Vagina (tissue), 2 donors: ENCODE measurements around the gene ANKRD29. TPM values are rescaled to one million over a fixed set of nuclear protein-coding genes. Genes with fewer than 3 reads are reported as not detected.
A peak's percentile ranks its signal among the peaks of the same experiment; 100 is the strongest.

Experiments used
- DNase-seq, 2 donors: peaks; one replicate each; pipeline ENCODE4 v3.0.0-alpha.2; 2017; ENCODE audit errors: extremely low spot score in 2 of 2
- H3K27ac ChIP-seq: fragments of 200-600 bp; sonication (generic); one replicate; pipeline ENCODE4 v1.5.1; 2019
- H3K27me3 ChIP-seq: fragments of 200-600 bp; sonication (generic); one replicate; pipeline ENCODE4 v1.5.1; 2019
- H3K36me3 ChIP-seq, 2 donors: fragments of 200-600 bp; sonication (generic); one replicate each; pipeline ENCODE4 v1.5.1; 2017 to 2019
- H3K4me1 ChIP-seq: fragments of 200-600 bp; sonication (generic); one replicate; pipeline ENCODE4 v1.5.1; 2019
- H3K4me3 ChIP-seq, 2 donors: fragments of 200-600 bp; sonication (generic); 1 replicate in 1 of 2; 2 replicates in 1 of 2; pipeline ENCODE4 v1.5.1; 2016 to 2019
- H3K9me3 ChIP-seq: fragments of 200-600 bp; sonication (generic); one replicate; pipeline ENCODE4 v1.5.1; 2019
- POLR2A ChIP-seq, 2 donors: fragments of 450-650 bp; IDR thresholded peaks; one replicate each; pipeline ENCODE4 v1.6.1; 2017; ENCODE audit warnings: antibody characterized with exemption in 2 of 2, mild to moderate bottlenecking in 2 of 2, moderate library complexity in 2 of 2
- POLR2AphosphoS5 ChIP-seq, 2 donors: sonication (generic); formaldehyde crosslinking; IDR thresholded peaks; one replicate each; pipeline ENCODE4 v1.9.0; 2017; ENCODE audit warnings: antibody characterized with exemption in 2 of 2, mild to moderate bottlenecking in 2 of 2, low read depth in 1 of 2; ENCODE audit not compliant: insufficient read depth in 1 of 2
- intact Hi-C: fragments of 100-400 bp; cut with DNase I; formaldehyde crosslinking; loops from one replicate; pipeline ENCODE4 v1.15.1; 2023
- total RNA-seq: library from RNA; depleted of rRNA; stranded (reverse); fragments of >200 nt; gene quantifications from one replicate; pipeline ENCODE4 v1.2.3, GENCODE V29; 2016
- TF ChIP-seq, protein P1 (sequence below), 3 experiments: fragments of 450-650 bp in 2 of 3; fragments of 200-600 bp in 1 of 3; sonication (generic) in 1 of 3; IDR thresholded peaks; one replicate each; pipeline ENCODE4 v1.5.1; 2017 to 2019; ENCODE audit warnings: antibody characterized with exemption in 3 of 3, mild to moderate bottlenecking in 2 of 3, moderate library complexity in 2 of 3

Gene ANKRD29
- total RNA-seq, 1 donor from 2014 or later: 32.9 TPM

GRCh38 chr18:23710068-23710527 is 47.4 kb upstream of the ANKRD29 start:
- H3K4me1 ChIP-seq: no peaks in the 10 kb centered on the region
- no peaks in the 10 kb centered on the region for H3K9me3 ChIP-seq
- no peak overlapping the region for H3K4me3 ChIP-seq
- H3K27me3 ChIP-seq: no peaks in the 10 kb centered on the region
- H3K36me3 ChIP-seq: peaks cover 0 to 5% of the 10 kb centered on the region in 2 donors
- intact Hi-C loops: no loop called here
- H3K27ac ChIP-seq: no peak overlapping the region
- DNase-seq: no peak
- TF ChIP-seq POLR2A (IDR thresholded peaks at IDR 0.05) (no peak), POLR2AphosphoS5 (IDR thresholded peaks at IDR 0.05; ENCODE audit: insufficient read depth in 1 of 2, low read depth in 1 of 2) (no peak)

DNA sequence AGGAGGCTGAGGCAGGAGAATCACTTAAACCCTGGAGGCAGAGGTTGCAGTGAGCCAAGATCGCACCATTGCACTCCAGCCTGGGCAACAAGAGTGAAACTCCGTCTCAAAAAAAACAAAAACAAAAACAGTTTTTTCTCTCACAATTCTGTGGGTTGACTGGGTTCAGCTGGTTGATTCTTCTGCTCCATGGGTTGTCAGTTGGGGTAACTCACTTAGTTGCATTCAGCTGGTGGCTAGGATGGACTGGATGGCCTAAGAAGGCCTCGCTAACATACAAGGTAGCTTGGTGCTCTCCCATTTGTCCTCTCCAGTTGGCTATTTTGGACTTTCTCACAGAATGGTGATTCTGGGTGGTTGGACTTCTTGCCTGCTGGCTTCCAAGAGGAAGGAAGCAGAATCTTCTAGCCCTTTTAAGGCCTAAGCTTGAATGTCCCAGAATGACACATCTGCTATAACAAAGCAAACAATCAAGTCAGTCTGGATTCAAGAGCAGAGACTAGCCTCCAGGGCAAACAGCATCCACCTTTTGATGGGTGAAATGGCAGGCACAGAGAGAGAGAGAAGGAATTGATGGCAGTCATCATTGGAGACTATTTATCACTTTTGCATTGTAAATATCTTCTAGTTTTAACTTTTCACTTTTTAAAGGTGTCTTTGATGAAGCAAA is 44.4 kb upstream of the ANKRD29 start:
- intact Hi-C loops: no loop called here
- TF ChIP-seq POLR2A (IDR thresholded peaks at IDR 0.05) (no peak), POLR2AphosphoS5 (IDR thresholded peaks at IDR 0.05; ENCODE audit: insufficient read depth in 1 of 2, low read depth in 1 of 2) (no peak)
- TF ChIP-seq, protein P1, sequence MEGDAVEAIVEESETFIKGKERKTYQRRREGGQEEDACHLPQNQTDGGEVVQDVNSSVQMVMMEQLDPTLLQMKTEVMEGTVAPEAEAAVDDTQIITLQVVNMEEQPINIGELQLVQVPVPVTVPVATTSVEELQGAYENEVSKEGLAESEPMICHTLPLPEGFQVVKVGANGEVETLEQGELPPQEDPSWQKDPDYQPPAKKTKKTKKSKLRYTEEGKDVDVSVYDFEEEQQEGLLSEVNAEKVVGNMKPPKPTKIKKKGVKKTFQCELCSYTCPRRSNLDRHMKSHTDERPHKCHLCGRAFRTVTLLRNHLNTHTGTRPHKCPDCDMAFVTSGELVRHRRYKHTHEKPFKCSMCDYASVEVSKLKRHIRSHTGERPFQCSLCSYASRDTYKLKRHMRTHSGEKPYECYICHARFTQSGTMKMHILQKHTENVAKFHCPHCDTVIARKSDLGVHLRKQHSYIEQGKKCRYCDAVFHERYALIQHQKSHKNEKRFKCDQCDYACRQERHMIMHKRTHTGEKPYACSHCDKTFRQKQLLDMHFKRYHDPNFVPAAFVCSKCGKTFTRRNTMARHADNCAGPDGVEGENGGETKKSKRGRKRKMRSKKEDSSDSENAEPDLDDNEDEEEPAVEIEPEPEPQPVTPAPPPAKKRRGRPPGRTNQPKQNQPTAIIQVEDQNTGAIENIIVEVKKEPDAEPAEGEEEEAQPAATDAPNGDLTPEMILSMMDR (IDR thresholded peaks at IDR 0.05): no peak
- no peak for DNase-seq
- H3K36me3 ChIP-seq: no peaks in the 10 kb centered on the region
- H3K27me3 ChIP-seq: no peaks in the 10 kb centered on the region
- H3K9me3 ChIP-seq: no peaks in the 10 kb centered on the region
- H3K4me3 ChIP-seq: no peak overlapping the region
- H3K4me1 ChIP-seq: no peaks in the 10 kb centered on the region
- H3K27ac ChIP-seq: no peak overlapping the region

DNA sequence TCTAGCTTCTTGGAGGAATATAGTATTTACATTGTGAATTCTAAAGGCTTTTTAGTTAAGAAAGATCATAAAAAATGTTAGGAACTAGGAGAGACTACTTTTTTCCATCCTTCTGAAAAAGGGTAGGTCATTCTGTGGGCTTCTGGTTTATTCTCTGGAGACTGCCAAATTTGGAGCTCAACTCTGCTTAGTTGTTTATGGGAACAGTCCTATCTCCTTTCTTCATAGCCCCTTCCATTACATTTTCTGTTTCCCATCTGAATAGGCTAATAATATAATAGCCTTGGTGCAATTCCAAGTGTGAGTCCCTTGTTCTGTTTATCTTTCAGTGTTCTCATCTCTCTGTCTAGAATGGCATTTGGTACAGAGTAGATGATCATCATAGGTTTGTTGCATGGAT is 42.1 kb upstream of the ANKRD29 start:
- Histone ChIP-seq H3K4me1 (no peaks in the 10 kb centered on the region), H3K4me3 (no peak overlapping the region), H3K27ac (peak overlapping the region; percentile 34), H3K9me3 (no peaks in the 10 kb centered on the region), H3K27me3 (no peaks in the 10 kb centered on the region), H3K36me3 (no peaks in the 10 kb centered on the region)
- no peak for TF ChIP-seq POLR2A (IDR thresholded peaks at IDR 0.05)
- TF ChIP-seq, protein P1 (IDR thresholded peaks at IDR 0.05): no peak
- no peak for TF ChIP-seq POLR2AphosphoS5 (IDR thresholded peaks at IDR 0.05; ENCODE audit: insufficient read depth in 1 of 2, low read depth in 1 of 2)
- intact Hi-C loops: loop anchor here (5.0 kb wide), 1 partner anchor 83 kb away; no protein-coding TSS in a partner anchor
- DNase-seq: no peak

DNA sequence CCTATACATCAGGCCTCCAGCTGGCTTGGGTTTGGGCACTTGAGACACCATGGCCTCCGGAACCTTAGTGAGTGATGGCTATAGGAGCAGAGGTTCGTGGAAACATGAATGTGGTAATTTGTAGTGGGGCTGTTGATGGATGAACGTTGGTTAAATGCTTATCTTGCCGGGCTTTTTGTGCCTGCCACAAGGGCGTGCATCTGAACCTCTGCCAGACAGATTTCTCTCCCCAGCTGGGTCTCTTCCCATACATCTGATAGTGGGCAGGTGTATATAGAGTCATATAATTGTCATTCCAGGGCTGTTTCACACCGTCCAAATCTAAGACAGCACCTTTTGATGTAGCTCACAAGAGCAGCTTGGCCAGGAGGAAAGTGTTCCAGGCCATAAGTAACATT is 41.3 kb upstream of the ANKRD29 start:
- intact Hi-C loops: loop anchor here (5.0 kb wide), 1 partner anchor 82 kb away; no protein-coding TSS in a partner anchor
- peak overlapping the region; percentile 34 for H3K27ac ChIP-seq
- H3K4me1 ChIP-seq: no peaks in the 10 kb centered on the region
- H3K9me3 ChIP-seq: no peaks in the 10 kb centered on the region
- no peak overlapping the region for H3K4me3 ChIP-seq
- no peak for TF ChIP-seq POLR2AphosphoS5 (IDR thresholded peaks at IDR 0.05; ENCODE audit: insufficient read depth in 1 of 2, low read depth in 1 of 2)
- TF ChIP-seq, protein P1 (IDR thresholded peaks at IDR 0.05): no peak
- TF ChIP-seq POLR2A (IDR thresholded peaks at IDR 0.05): no peak
- no peaks in the 10 kb centered on the region for H3K36me3 ChIP-seq
- H3K27me3 ChIP-seq: no peaks in the 10 kb centered on the region
- DNase-seq: no peak

DNA sequence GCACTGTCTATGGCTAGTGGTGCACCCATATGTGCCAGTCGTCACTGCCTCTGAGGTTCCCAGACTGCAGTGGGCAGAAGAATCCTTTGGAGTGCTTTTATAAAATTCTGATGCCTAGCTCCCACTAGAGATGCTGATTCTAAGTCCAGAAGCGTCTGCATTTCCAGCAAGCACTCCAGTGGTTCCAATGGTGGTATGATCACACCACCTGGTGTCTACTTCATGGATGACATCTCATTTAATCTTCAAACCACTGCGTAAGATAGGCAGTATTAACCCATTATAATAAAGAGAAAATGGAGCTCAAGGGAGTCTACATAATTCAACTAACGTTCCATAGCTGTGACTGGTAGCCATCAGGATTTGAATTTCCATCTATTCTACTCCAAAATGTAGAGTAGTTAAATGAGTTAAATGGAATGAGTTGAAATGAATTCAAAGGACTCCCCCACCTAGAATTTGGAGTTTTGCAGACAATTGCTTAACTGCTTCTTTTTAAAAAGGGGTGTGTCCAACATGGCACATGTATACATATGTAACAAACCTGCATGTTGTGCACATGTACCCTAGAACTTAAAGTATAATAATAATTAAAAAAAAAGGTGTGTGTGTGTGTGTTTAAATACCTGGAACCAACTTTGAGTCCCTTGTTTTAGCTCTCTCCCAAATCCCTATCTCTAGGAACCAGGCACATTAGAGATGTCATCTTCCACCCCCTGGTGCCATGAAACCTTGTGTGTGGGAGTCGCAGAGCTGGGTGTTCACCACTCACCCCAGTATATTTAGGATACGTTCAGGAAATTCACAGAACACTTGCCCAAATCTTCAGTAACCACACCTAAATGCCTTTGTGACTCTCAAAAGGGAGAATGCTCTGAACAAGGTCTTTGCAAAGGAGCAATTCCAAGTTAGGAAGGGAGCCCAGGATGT is 40.6 kb upstream of the ANKRD29 start:
- Histone ChIP-seq H3K9me3 (no peaks in the 10 kb centered on the region), H3K27ac (peak overlapping the region; percentile 34), H3K27me3 (no peaks in the 10 kb centered on the region), H3K4me3 (no peak overlapping the region), H3K4me1 (no peaks in the 10 kb centered on the region), H3K36me3 (no peaks in the 10 kb centered on the region)
- DNase-seq: no peak
- TF ChIP-seq, protein P1 (IDR thresholded peaks at IDR 0.05): peak; percentile 56 to 77 (median 58)
- TF ChIP-seq POLR2A (IDR thresholded peaks at IDR 0.05): no peak
- TF ChIP-seq POLR2AphosphoS5 (IDR thresholded peaks at IDR 0.05; ENCODE audit: insufficient read depth in 1 of 2, low read depth in 1 of 2): peak in 1 of 2 donors; percentile 61
- intact Hi-C loops: loop anchor here (5.0 kb wide), 1 partner anchor 81 kb away; no protein-coding TSS in a partner anchor
